Measurements from ENCODE around the gene ABLIM1.
A peak's percentile ranks its signal among the peaks of the same experiment; 100 is the strongest.

ABLIM1 gene

DNA sequence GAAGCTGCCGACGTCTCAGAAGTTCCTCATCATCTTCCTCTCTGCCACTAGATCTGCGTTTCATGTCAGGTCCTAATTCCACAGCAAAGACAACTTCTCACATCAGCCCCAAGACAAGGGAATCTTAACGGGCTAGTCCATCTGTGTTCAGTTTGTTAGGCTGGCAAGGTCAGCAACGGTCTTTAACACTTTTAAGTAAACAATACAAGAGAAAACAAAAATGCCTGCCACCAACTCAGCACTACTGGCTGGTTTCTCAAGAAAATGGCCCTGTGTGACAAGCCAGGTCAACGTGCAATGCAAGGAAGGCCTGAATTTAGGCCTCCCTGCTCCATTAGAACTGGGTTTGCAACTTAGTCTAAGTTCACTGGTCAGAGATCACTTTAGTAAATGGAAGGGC is 212.7 kb downstream of the ABLIM1 start:
- no peak for TF ChIP-seq GATA2 (IDR thresholded peaks at IDR 0.05; ENCODE audit: low read depth, low read length)
- no peak for TF ChIP-seq GATA3 (IDR thresholded peaks at IDR 0.05; ENCODE audit: low read depth, low read length)

DNA sequence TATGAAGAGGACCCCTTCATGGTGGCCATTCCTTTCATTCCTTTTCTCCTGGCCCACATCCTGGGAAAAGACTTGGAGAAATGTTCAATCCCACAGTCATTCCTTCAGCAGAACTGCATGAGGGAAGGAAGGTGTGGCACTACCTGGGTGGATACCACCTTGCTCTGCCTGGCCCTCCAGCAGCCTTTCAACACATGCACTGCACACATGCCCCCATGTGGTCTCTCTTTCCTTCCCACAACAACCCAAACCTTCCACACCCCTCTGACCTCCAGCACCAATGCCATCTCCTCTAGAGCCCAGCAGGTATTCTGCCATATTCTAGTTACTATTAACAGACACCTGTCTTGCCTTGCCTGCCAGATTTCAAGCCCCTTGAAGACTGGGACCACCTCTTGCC is 213.3 kb downstream of the ABLIM1 start:
- TF ChIP-seq GATA3 (IDR thresholded peaks at IDR 0.05; ENCODE audit: low read depth, low read length) (no peak), GATA2 (IDR thresholded peaks at IDR 0.05; ENCODE audit: low read depth, low read length) (no peak)

DNA sequence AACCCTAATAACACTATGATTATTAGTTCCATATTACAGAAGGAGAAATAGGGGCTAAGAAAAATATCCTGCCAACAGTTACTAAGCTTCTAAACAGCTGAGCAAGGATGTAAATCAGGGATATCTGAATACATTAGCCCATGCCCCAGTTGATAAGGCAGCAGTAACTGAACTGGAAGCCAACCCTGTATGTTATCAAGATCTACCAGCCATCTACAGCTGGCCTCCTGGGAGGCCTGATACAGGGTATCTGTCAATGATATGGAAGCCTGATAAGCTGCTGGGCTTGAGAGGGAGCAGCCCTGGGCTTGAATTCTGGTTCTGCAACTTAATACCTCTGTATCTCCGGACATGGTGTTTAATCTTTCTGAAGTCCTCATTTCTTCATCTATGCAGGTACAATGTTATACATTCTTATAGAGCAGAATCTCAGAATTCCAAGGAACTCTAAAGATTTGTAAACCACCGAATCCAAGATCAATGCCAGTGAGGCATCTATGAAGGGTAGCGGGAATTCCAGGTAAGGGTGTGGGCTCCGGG is 215.9 kb downstream of the ABLIM1 start:
- TF ChIP-seq GATA2 (IDR thresholded peaks at IDR 0.05; ENCODE audit: low read depth, low read length) (peak; percentile 98), GATA3 (IDR thresholded peaks at IDR 0.05; ENCODE audit: low read depth, low read length) (peak; percentile 95)

DNA sequence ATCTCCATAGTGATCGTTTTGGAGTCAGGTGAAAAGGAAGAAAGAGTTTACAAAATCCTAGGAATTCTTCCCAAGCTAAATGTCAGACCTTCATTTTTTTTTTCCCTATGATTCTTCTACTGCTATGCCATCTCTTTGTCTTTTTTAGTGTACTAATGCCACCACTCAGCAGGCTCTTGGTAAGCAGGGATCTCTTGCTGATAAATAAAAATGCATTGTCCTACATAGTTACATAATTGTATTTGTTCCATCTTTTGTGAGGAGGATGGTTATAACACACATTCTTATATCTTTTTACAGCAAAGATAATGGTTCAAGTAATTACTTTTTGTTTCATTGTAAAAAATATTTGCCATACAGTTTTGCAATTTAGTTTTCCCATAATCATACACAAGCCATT is 217.0 kb downstream of the ABLIM1 start:
- TF ChIP-seq GATA3 (IDR thresholded peaks at IDR 0.05; ENCODE audit: low read depth, low read length) (no peak), GATA2 (IDR thresholded peaks at IDR 0.05; ENCODE audit: low read depth, low read length) (no peak)

DNA sequence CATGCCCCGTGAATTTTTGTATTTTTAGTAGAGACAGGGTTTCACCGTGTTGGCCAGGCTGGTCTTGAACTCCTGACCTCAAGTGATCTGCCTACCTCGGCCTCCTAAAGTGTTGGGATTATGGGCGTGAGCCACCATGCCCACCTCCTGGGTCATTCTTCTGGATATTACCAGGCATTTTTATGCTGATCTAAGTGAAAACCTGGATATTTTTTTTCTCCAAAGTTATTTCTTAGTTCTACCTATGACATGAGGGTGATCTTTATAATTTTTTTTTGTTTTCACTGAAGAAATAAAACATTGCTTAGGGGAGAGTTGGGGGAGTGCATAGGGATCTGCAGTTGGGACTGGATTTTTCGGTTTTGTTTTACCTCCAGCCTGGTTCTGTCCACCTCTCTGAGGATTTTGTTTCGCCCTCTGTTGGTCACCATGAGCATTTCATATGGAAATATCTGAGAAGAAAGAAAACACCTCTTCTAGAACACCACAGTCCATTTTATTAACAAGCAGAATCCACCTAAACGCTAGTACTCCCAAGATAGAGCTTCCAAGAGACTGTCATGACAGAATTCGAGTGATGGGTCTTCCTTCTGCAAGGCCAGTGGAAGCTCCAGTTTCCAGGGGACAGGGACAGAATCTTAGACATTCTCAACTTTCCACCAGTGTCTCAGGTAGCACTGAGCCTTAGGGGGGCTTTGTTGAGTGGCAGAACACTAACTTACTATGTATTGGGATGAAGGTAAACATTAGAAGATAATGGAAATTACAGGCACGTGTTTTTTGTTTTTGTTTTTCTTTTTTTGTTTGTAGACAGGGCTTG is 220.4 kb downstream of the ABLIM1 start:
- TF ChIP-seq GATA3 (IDR thresholded peaks at IDR 0.05; ENCODE audit: low read depth, low read length): no peak
- no peak for TF ChIP-seq GATA2 (IDR thresholded peaks at IDR 0.05; ENCODE audit: low read depth, low read length)

DNA sequence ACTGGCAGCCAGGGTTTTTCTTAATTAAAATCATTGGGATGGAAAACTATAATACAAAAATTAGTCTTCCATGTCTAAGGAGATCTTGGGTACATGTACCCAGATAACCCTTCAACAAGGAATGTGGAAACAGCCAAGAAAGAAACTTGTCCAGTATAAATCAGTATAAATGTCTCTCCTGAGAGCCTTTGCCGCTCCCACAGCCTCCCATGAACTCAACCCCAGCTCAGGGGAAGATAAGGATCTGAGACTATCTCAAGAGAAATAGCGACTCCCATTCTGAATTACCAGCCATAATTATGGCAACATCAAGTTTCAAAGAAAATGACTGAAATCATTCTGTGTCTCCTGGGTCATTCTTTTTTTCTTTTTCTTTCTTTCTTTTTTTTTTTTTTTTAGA is 221.1 kb downstream of the ABLIM1 start:
- TF ChIP-seq GATA3 (IDR thresholded peaks at IDR 0.05; ENCODE audit: low read depth, low read length) (no peak), GATA2 (IDR thresholded peaks at IDR 0.05; ENCODE audit: low read depth, low read length) (no peak)

DNA sequence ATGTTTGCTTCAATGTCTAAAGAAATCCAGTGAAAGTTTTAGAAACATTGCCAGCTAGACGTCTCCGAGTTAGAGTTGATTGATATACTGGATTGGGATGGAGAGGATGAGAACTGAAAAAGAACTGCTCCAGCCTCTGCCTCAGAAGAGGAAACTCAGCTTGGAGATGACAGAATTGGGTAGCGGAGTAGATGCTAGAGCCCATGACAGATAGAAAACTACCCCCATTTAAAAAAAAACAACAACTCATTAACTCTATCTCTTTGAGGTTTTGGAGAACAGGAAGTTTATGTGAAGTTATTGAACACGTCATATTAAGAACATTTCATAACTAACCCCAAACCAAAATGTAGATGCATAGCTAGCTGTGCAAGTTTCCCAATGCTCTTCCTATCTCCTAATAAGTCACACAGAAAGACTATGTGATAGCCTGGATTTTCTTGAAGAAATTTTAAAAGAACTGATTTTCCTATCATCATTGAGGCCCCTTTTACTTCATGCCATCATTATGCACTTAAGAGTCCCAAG is 225.4 kb downstream of the ABLIM1 start:
- TF ChIP-seq GATA3 (IDR thresholded peaks at IDR 0.05; ENCODE audit: low read depth, low read length) (no peak), GATA2 (IDR thresholded peaks at IDR 0.05; ENCODE audit: low read depth, low read length) (no peak)

DNA sequence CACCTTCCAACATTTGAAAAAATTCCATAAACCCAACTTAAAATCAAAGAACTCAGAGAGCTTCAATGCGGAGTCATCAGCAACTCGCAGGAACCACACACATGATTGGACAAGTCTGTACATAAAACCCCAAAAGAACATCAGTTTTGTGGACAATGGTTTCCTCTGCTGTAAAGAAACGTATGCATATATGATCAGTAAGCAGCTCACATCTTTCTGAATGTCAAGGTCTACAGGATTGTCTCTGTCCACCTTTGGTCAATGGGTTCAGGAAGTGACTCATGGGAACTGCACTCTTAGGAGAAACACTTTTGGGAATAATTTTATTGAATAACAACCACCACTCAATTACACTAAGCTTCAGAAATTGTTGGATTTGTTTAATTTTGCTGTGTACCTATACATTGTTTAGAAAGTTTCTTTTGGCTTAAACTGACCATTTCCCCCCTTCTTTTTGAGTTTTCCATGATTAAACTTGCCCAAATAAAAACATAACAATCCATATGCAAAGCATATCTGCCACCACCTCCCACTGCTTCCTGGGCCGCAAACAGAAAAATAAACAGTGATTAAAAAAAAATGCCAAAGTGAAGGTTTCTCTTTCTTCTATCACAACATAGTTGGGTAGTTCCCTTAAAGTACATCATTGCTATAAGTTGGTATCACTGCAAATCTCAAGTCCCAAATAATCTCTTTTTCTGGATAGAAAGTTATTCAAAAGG is 226.5 kb downstream of the ABLIM1 start:
- TF ChIP-seq GATA2 (IDR thresholded peaks at IDR 0.05; ENCODE audit: low read depth, low read length) (no peak), GATA3 (IDR thresholded peaks at IDR 0.05; ENCODE audit: low read depth, low read length) (no peak)

DNA sequence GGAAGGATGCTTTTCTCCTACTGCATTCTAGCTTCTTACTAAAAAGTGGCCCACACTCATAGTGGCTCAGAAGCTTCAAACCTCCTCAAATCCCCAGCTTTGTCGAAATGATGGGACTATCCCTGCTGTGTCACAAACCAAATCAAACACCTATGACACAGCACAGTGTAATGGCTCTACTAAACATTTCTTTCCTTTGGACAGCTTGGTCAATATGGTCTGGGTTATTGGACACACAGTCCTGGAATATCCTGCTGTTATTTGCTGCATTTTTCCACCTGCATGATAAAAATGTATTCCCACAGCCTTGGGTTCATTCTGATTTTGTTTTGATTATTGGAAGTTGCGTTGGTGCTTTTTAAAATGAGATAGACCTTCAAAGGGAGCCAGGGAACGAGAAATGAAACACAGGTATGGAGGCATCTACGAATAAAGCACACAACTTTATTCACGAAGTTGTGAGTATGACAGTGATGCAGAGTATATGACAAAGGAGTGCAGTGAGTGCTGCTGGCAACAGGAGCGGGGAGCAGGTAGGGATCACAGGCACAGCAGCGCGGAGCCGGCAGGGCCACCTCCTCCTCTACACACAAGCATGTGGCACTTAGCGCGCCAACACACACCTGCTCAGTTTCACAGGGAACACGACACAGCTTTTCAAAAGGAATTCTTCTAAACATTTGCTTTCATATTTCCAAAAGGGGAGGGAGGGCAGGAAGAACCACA is 227.2 kb downstream of the ABLIM1 start:
- TF ChIP-seq GATA2 (IDR thresholded peaks at IDR 0.05; ENCODE audit: low read depth, low read length): no peak
- no peak for TF ChIP-seq GATA3 (IDR thresholded peaks at IDR 0.05; ENCODE audit: low read depth, low read length)

DNA sequence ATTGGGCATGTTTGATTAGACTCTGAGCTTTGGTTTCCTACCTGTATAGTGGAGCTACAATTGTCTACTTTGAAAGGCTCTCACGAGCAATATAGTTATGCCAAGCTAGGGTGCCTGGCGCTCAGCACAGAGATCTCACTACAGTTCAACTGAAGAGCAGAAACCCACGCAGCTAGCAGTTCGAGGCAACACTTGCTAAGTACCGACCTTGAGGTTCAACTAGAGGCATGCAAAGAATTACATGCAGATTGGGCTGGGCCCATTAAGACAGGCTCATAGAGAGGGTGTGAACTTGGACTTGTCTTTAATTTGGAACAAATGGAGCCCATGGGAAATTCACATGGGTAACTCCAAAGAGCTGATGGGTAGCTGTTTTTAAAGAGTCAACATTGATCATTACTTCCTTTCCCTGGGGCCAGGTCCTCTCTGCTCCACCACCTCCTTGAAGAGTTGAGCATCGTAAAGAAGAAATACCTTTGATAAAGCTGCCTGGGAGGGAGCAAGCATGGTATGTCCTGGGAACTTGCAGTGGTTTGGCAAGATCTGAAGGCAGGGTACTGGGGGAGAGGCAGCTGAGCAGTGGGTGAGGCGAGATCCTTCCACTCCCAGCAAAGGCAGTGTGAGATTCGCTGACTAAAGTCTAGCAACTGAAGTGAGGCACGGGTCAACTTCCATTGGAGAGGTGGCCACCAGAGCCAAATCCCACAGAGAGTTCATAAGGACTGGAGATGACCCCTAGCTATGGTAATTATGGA is 228.3 kb downstream of the ABLIM1 start:
- TF ChIP-seq GATA2 (IDR thresholded peaks at IDR 0.05; ENCODE audit: low read depth, low read length): no peak
- no peak for TF ChIP-seq GATA3 (IDR thresholded peaks at IDR 0.05; ENCODE audit: low read depth, low read length)

DNA sequence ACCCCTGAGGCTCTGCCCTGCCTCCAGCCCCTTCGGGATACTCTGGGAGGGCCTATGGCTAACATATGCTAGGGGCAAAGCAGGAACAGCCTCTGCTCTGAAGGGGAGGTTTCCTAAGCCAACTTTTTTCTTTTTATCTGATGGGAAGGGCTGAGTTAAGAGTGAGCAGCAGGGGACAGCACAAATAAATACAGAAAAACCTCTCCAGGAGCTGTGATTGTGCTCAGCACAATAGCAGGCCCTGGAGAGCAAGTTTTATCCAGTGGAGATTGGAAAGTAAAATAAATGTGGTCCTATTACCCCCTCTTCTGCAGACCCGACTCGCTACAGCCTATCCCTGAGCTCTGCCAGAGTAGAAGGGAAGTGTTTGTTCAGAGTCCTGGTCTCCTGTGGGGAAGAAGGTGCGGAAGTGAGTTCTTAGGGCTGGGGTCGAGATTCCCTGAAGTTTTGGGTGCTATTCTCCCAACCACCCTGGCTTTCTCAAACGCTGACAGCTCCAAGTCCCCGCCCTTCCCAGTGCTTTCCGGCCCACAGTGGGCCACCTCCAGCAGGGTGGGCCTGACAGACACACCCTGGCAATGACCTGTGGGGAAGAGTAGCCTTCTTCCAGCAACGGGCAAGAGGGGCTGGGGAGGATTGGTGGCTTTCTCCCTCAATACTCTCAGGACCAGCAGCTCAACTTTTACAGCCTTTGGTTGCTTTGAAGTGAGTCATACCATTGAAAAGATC is 230.8 kb downstream of the ABLIM1 start:
- no peak for TF ChIP-seq GATA2 (IDR thresholded peaks at IDR 0.05; ENCODE audit: low read depth, low read length)
- TF ChIP-seq GATA3 (IDR thresholded peaks at IDR 0.05; ENCODE audit: low read depth, low read length): no peak

DNA sequence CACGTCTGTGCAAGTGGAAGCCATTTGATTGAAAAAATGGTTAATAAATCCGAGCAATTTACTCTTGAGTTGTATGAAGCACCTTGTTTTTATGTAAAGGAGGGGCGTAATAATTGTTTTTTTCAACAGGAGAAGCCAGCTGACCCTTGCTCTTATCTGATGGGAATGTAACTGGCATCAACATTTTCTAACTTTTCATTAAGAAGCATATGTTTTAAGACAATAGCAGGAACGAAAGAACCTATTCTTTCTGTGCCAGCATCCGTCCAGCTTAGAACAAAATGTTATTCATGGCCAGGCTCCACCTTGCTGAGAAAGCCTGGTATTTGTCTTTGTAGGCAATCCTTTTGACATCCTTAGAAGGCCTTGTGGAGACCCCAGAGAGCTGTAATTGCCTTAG is 231.6 kb downstream of the ABLIM1 start:
- TF ChIP-seq GATA3 (IDR thresholded peaks at IDR 0.05; ENCODE audit: low read depth, low read length): no peak
- TF ChIP-seq GATA2 (IDR thresholded peaks at IDR 0.05; ENCODE audit: low read depth, low read length): no peak
